ENCODE measurements around the gene EIF4ENIF1. TPM values are rescaled to one million over a fixed set of nuclear protein-coding genes. Genes with fewer than 3 reads are reported as not detected.

EIF4ENIF1 gene
- total RNA-seq, 1 donor from 2014 or later = 46.4 TPM

DNA sequence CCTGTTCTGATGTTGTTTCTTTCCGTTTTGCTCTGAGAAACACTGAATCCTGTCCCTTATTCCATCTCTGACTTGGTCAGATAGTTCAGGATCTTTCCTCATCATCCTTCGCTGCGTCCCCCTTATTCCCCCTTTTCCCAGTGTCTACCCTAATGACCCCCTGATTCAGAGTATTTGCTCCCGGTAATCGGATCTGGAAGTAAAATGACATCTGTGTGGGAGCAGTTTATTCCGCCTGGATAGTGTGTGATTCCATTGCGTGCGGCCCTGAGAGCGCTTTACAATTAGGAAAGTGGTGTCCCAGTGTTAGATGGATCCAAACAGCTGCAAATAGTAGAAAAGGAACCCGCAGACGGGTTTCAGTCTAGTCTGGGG lies 89.6 kb downstream of the EIF4ENIF1 start:
- no peaks in the 10 kb centered on the region for H3K27me3 Mint-ChIP-seq
- H3K9me3 Mint-ChIP-seq = no peaks in the 10 kb centered on the region
- TF ChIP-seq, protein P1, sequence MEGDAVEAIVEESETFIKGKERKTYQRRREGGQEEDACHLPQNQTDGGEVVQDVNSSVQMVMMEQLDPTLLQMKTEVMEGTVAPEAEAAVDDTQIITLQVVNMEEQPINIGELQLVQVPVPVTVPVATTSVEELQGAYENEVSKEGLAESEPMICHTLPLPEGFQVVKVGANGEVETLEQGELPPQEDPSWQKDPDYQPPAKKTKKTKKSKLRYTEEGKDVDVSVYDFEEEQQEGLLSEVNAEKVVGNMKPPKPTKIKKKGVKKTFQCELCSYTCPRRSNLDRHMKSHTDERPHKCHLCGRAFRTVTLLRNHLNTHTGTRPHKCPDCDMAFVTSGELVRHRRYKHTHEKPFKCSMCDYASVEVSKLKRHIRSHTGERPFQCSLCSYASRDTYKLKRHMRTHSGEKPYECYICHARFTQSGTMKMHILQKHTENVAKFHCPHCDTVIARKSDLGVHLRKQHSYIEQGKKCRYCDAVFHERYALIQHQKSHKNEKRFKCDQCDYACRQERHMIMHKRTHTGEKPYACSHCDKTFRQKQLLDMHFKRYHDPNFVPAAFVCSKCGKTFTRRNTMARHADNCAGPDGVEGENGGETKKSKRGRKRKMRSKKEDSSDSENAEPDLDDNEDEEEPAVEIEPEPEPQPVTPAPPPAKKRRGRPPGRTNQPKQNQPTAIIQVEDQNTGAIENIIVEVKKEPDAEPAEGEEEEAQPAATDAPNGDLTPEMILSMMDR (IDR thresholded peaks at IDR 0.05) = no peak
- peaks cover 34% of the 10 kb centered on the region for H3K36me3 Mint-ChIP-seq (ENCODE audit: low read depth)
- peak overlapping the region; percentile 93 for H3K4me3 Mint-ChIP-seq
- intact Hi-C loops (cut with micrococcal nuclease) = no loop called here
- DNase-seq = no peak
- ATAC-seq (ENCODE audit: low read depth) = no peak
- H3K4me1 Mint-ChIP-seq = peaks cover 20% of the 10 kb centered on the region
- ChIA-PET POLR2A (interaction anchor here (0.9 to 4.6 kb wide), 5 partner anchors 53 to 127 kb away, joined by 3 to 66 read pairs (median 3); partner anchors contain the start of genes PATZ1 and SFI1), CTCF (interaction anchor here (2.0 kb wide), 1 partner anchor 55 kb away, joined by 8 read pairs; no protein-coding TSS in a partner anchor)
- H3K27ac Mint-ChIP-seq = peak overlapping the region; percentile 88

DNA sequence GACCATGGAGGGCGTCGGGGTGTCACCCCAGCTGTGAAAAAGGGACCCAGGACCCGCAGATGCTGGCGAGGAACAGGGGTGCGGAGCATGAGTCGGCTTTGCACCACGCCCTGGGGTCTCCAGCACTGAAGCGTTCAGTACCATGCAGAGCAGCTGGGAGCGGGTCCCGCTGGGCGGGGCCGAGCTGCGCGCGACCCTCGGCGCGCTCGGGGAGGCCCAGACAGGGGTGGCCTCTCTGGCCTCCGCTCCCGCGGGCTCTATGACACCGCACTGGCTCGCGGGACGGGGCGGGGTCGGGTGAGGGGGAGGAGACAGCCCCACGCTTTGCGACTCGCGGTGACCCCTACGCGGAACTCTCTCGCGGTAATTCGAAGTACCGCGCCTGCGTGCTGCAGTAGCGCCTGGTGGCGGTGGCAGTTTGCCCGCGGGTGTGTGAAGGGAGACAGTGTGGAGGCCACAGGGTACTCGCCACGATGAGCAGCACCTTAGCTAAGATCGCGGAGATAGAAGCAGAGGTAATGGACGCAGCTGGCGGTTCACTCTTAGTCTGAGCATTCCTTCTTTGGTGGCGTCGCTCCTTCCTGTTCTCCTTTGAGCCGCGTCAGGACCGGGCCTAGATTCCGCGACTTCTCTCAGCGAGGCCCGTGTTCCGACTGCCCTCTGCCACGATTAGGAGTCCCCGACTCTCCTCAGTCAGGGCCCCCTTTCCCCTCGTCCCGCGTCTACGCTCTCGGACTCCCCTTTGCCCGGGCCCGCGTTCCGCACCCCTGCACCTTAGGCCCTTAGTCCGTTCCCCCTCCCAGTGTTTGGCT lies 90.2 kb downstream of the EIF4ENIF1 start, which contains the start of gene DRG1:
Gene DRG1 (plus strand): TSS at position 394 of the 812 bp plus-strand sequence. CDS start 80 bp downstream, at position 474.
- DNase-seq (peak; percentile 97), ATAC-seq (ENCODE audit: low read depth) (peak; percentile 98)
- peak within 1 kb of the TSS; percentile 88 for H3K27ac Mint-ChIP-seq
- ChIA-PET CTCF (interaction anchor here (1.0 to 2.0 kb wide), 2 partner anchors 55 to 231 kb away, joined by 3 to 8 read pairs; no protein-coding TSS in a partner anchor), POLR2A (interaction anchor here (0.7 to 4.6 kb wide), 9 partner anchors 16 to 127 kb away, joined by 3 to 66 read pairs (median 3); partner anchors contain the start of genes PATZ1 and SFI1)
- H3K9me3 Mint-ChIP-seq = no peaks in the 10 kb centered on the region
- intact Hi-C loops (cut with micrococcal nuclease) = loop anchor here (1.0 to 5.0 kb wide), 7 partner anchors 52 to 432 kb away; partner anchors contain the start of genes LIMK2, MORC2, PIK3IP1 and PRR14L
- peaks cover 20% of the 10 kb centered on the region for H3K4me1 Mint-ChIP-seq
- no peaks in the 10 kb centered on the region for H3K27me3 Mint-ChIP-seq
- H3K36me3 Mint-ChIP-seq (ENCODE audit: low read depth) = peaks cover 32% of the 10 kb centered on the region
- TF ChIP-seq, protein P1 (IDR thresholded peaks at IDR 0.05) = no peak
- H3K4me3 Mint-ChIP-seq = peak within 1 kb of the TSS; percentile 93

DNA sequence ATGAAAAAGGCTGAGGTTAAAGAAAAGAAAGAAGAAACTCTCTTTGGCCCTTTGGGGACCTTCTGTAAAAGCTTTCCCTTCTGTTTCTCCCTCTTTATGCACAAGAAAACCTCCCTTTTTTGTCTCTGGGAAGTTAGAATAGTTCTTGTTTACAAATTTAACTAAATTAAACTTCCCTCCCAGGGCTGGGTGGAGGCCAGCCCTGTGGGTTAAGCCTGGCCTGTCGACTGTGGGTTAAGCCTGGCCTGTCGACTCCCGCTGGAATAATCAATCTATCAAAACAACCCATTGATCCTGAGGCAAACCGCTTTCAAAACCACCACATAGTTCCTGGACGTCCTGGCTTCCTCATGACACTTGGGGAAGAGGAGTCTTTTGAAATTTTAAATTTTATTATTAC lies 91.4 kb downstream of the EIF4ENIF1 start:
- intact Hi-C loops (cut with micrococcal nuclease) = loop anchor here (2.0 to 5.0 kb wide), 3 partner anchors 99 to 431 kb away; partner anchors contain the start of genes MORC2, PIK3IP1, SFI1 and TUG1
- Mint-ChIP-seq H3K4me3 (no peak overlapping the region), H3K9me3 (no peaks in the 10 kb centered on the region), H3K36me3 (ENCODE audit: low read depth) (peaks cover 23% of the 10 kb centered on the region), H3K4me1 (peaks cover 20% of the 10 kb centered on the region), H3K27me3 (no peaks in the 10 kb centered on the region), H3K27ac (no peak overlapping the region)
- TF ChIP-seq, protein P1 (IDR thresholded peaks at IDR 0.05) = no peak
- CTCF ChIA-PET = no interaction called here
- DNase-seq = no peak
- POLR2A ChIA-PET = interaction anchor here (0.6 to 4.6 kb wide), 4 partner anchors 43 to 161 kb away, joined by 3 to 66 read pairs (median 11); partner anchors contain the start of gene PATZ1
- ATAC-seq (ENCODE audit: low read depth) = no peak

DNA sequence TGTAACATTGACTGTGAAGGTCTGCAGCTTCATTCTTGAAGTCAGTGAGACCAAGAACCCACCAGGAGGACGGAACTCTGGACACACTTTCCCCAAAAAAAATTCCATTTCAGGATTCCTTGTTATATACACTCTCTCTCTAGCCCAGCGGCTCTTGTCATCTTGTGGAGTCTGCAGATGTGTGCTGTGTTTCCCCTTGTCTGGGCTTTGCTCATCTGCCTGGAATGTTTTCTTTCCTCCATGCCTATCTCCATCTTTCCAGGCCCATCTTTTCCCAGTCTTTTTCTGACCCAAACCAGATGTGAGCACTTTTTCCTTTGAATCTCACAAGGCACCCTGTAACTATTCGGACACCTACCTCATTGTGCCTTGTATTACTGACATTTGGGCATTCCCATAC lies 95.3 kb downstream of the EIF4ENIF1 start:
- H3K27me3 Mint-ChIP-seq = no peaks in the 10 kb centered on the region
- no peaks in the 10 kb centered on the region for H3K36me3 Mint-ChIP-seq (ENCODE audit: low read depth)
- no peak overlapping the region for H3K27ac Mint-ChIP-seq
- TF ChIP-seq, protein P1 (IDR thresholded peaks at IDR 0.05) = no peak
- DNase-seq (no peak), ATAC-seq (ENCODE audit: low read depth) (no peak)
- H3K4me3 Mint-ChIP-seq = no peak overlapping the region
- POLR2A ChIA-PET = no interaction called here
- peaks cover 3% of the 10 kb centered on the region for H3K4me1 Mint-ChIP-seq
- CTCF ChIA-PET = no interaction called here
- intact Hi-C loops (cut with micrococcal nuclease) = no loop called here
- no peaks in the 10 kb centered on the region for H3K9me3 Mint-ChIP-seq

DNA sequence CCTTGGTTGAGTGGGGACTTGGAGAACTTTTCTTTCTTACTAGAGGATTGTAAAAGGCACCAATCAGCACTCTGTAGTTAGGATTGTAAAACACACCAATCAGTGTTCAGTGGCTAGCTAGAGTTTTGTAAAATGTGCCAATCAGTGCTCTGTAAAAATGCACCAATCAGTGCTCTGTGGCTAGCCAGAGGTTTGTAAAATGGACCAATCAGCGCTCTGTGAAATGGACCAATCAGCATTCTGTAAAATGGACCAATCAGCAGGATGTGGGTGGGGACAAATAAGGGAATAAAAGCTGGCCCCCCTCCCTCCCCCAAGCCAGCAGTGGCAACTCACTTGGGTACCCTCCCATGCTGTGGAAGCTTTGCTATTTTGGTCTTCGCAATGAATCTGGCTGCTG lies 95.7 kb downstream of the EIF4ENIF1 start:
- Mint-ChIP-seq H3K4me1 (peaks cover 2% of the 10 kb centered on the region), H3K27me3 (no peaks in the 10 kb centered on the region), H3K36me3 (ENCODE audit: low read depth) (no peaks in the 10 kb centered on the region), H3K27ac (no peak overlapping the region), H3K4me3 (no peak overlapping the region), H3K9me3 (no peaks in the 10 kb centered on the region)
- ChIA-PET CTCF (no interaction called here), POLR2A (no interaction called here)
- DNase-seq (no peak), ATAC-seq (ENCODE audit: low read depth) (no peak)
- TF ChIP-seq, protein P1 (IDR thresholded peaks at IDR 0.05) = no peak
- intact Hi-C loops (cut with micrococcal nuclease) = no loop called here

Measured in activated B cell treated with CpG ODN at 0.5 μM for 24 hours (primary cell).